ENCODE measurements around the gene ZNF143. TPM values are rescaled to one million over a fixed set of nuclear protein-coding genes. Genes with fewer than 3 reads are reported as not detected.

Gene ZNF143
- total and polyA plus RNA-seq, 10 of the 15 experiments (the other 5 are each of a cell fraction or from before 2014, with no cell fraction given) = 13.6 to 48.7 (median 19.4) TPM

- Histone ChIP-seq H3K4me1 (ENCODE audit: control insufficient read depth, insufficient read depth, low read length) (no peaks in the 10 kb centered on the region), H3K36me3 (ENCODE audit: control insufficient read depth in 2 of 2, insufficient read depth in 2 of 2, low read length in 1 of 2) (0 out of 4 replicates have a peak, but pooled peaks cover 0 to 4% of the 10 kb centered on the region in 2 experiments), H3K4me3 (no peak overlapping the region), H3K79me2 (ENCODE audit: control insufficient read depth, insufficient read depth, low read length) (no peaks in the 10 kb centered on the region), H2AFZ (ENCODE audit: control insufficient read depth, low read depth, low read length) (no peak overlapping the region), H3K4me2 (ENCODE audit: control insufficient read depth, insufficient read depth) (no peak overlapping the region), H3K27ac (ENCODE audit: control insufficient read depth, insufficient read depth) (no peak overlapping the region), H3K27me3 (replicated peaks in 1 of 2; ENCODE audit: control insufficient read depth in 2 of 2, insufficient read depth in 2 of 2, low read length in 1 of 2) (no peaks in the 10 kb centered on the region), H3K9ac (ENCODE audit: control insufficient read depth, insufficient read depth, low read length) (no peak overlapping the region), H3K9me3 (replicated peaks; ENCODE audit: control insufficient read depth, insufficient read depth, low read length) (no peaks in the 10 kb centered on the region), H4K20me1 (ENCODE audit: control insufficient read depth, insufficient read depth) (no peaks in the 10 kb centered on the region)
- FAIRE-seq (no peak), DNase-seq (ENCODE audit: low read depth, low spot score) (no peak), ATAC-seq (no peak)
- ChIA-PET RAD21 (ENCODE audit: unreplicated experiment) (interaction anchor here (2.6 to 3.4 kb wide), 4 partner anchors 32 to 215 kb away, joined by 15 to 53 read pairs (median 34); no protein-coding TSS in a partner anchor), CTCF (interaction anchor here (1.1 to 3.4 kb wide), 10 partner anchors 8 to 225 kb away, joined by 6 to 119 read pairs (median 24); no protein-coding TSS in a partner anchor), POLR2A (no interaction called here), SMC1A (ENCODE audit: uncharacterized antibody, unreplicated experiment) (interaction anchor here (1.4 to 3.5 kb wide), 8 partner anchors 26 to 216 kb away, joined by 3 to 69 read pairs (median 13); partner anchors contain the start of gene WEE1)
- BruUV-seq (replicated peaks) = no TSS peak
- intact Hi-C loops (cut with micrococcal nuclease; ENCODE audit: unreplicated experiment) = no loop called here
- in situ Hi-C loops (cut with MboI) = loop anchor here (5.0 to 10.0 kb wide), 2 partner anchors 219 to 442 kb away; no protein-coding TSS in a partner anchor
- TF ChIP-seq POLR2AphosphoS5 (IDR thresholded peaks at IDR 0.05; ENCODE audit: low read length) (no peak), RELA (IDR thresholded peaks at IDR 0.05; ENCODE audit: borderline replicate concordance, partially characterized antibody) (no peak), ZNF217 (IDR thresholded peaks at IDR 0.05) (no peak), TCF3 (IDR thresholded peaks at IDR 0.05; ENCODE audit: borderline replicate concordance, insufficient read depth, low read depth, low read length) (no peak), ATF7 (IDR thresholded peaks at IDR 0.05; ENCODE audit: low read depth) (no peak), TCF7 (IDR thresholded peaks at IDR 0.05; ENCODE audit: borderline replicate concordance) (no peak), FOXK2 (IDR thresholded peaks at IDR 0.05) (no peak), ESRRA (IDR thresholded peaks at IDR 0.05; ENCODE audit: low read length) (no peak), CBX5 (IDR thresholded peaks at IDR 0.05; ENCODE audit: low read depth) (no peak), SP1 (IDR thresholded peaks at IDR 0.05; ENCODE audit: low read depth, low read length) (no peak), CEBPB (IDR thresholded peaks at IDR 0.05; ENCODE audit: borderline replicate concordance in 1 of 2, low read depth in 2 of 2, low read length in 2 of 2) (no peak), YBX1 (IDR thresholded peaks at IDR 0.05) (no peak)
- 94% methylated on average over 9 of the region's 9 CpGs for whole genome bisulfite sequencing (ENCODE audit: insufficient coverage, insufficient replicate concordance, low lambda C conversion rate, missing lambda C conversion rate)
Measured at GRCh38 chr11:9533058-9533457, 72.2 kb downstream of the ZNF143 start.
